Hippocampal formation (tissue), 2 donors: ENCODE measurements around the gene CADM2.

Experiments used
- DNase-seq, 2 donors: peaks; one replicate each; lab custom pipeline; 2025; lab: John Stamatoyannopoulos, UW

Gene CADM2

DNA sequence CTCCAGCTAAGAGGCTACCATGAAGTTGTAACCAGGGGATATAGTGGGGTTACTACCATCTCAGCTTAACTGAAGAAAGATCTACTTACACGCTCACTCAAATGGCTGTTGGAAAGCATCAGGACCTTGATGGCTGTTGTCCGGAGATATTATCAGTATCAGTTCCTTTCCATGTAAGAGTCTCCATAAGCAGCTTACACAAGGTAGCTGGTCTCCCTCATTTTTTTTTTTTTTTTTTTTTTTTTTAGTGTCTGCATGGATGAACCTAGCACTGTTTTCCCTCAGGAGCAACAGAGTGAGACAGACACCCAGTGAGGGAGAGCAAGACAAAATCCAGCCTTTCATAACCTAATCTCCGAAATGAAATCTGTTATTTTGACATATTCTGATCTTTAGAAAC, 230.9 kb downstream of the CADM2 start:
- DNase-seq = no peak

DNA sequence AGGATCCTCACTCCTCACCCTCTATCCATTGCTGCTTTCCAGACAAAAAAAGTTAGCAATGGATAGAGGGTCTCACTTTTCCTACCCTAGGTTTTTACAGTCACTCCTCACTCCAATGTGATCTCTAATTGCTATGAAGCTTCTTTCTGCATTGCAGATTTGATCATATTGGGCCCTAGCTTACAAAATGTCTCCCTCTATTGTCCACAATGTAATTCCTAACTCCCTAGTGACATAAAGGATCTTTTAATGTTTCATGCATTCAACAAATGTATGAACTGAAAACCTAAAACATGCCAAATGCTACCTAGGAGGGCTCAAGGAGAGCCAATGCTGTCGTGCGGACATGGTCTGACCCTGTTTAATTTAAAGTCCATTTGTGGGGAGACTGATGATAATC, 234.8 kb downstream of the CADM2 start:
- DNase-seq = no peak

- no peak for DNase-seq
These were observed 249.9 kb downstream of the CADM2 start for GRCh38 chr3:85208650-85209049.

DNA sequence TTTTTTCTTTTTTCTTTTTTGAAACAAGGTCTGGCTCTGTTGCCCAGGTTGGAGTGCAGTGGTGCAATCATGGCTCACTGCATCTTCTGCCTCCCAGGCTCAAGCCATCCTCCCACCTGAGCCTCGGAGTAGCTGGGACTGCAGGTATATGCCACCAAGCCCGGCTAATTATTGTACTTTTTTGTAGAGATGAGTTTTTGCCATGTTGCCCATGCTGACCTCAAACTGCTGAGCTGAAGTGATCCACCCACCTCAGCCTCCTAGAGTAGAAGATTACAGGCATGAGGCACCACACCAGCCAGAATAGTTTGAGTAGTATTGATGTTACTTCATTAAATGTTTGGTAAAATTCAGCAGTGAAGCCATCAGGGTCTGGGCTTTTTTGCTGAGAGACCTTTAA, 251.8 kb downstream of the CADM2 start:
- no peak for DNase-seq

DNA sequence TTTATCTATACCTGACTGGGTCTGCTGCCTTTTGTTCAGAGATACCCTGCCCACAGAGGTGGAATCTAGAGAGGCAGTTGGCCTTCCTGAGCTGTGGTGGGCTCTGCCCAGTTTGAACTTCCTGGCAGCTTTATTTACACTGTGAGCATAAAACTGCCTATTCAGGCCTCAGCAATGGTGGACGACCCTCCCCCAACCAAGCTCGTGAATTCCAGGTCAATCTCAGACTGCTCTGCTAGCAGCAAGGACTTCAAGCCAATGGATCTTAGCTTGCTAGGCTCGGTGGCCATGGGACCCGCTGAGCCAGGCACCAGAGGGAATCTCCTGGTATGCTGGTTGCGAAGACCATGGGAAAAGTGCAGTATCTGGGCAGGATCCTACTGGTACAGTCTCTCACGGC, 270.2 kb downstream of the CADM2 start:
- DNase-seq = no peak

GRCh38 chr3:85244091-85244490, 285.3 kb downstream of the CADM2 start:
- no peak for DNase-seq

- no peak for DNase-seq
These were observed 285.7 kb downstream of the CADM2 start for GRCh38 chr3:85244519-85244918.

- DNase-seq = no peak
These were observed 293.0 kb downstream of the CADM2 start for GRCh38 chr3:85251766-85252165.

GRCh38 chr3:85252686-85253085, 293.9 kb downstream of the CADM2 start:
- no peak for DNase-seq

DNA sequence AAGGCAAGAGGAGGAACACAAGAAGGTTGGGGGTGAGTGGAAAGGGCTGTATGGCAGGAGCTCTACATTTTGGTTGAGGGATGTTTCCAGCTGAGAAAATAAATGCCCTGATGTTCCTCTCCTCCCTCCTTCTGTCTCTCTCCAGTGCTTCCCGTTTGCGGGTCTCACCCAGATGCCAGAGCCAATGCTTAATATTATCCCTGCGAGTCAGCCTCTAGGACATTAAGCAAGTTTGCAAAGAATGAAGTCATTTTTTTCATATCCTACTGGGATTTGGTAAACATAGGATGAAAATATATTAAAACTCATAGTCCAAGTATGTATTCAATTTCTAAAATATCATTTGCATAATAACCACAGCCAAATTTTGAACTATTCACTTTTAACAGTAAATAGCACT, 295.9 kb downstream of the CADM2 start:
- no peak for DNase-seq

GRCh38 chr3:85255949-85256348, 297.2 kb downstream of the CADM2 start:
- peak in 1 of 2 donors; percentile 44 for DNase-seq

DNA sequence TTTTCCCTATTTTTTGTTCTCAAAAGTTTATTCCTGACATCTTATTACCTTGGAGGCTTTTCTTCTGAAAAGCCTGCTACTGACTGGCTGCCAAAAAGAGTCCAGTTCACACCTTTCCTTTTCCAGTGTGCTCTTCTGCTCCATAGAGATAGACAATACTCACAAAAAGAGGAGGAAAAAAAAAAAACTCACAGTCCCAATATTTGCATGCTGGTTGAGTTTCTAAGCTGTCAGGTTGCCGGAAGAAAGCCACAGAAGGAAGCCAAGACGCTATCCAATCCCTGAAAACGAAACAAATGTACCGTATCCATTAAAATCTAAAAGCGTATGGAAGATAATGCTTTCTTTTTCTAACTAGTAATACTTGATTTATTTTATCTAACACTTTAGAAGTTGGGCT, 299.5 kb downstream of the CADM2 start:
- DNase-seq = no peak

DNA sequence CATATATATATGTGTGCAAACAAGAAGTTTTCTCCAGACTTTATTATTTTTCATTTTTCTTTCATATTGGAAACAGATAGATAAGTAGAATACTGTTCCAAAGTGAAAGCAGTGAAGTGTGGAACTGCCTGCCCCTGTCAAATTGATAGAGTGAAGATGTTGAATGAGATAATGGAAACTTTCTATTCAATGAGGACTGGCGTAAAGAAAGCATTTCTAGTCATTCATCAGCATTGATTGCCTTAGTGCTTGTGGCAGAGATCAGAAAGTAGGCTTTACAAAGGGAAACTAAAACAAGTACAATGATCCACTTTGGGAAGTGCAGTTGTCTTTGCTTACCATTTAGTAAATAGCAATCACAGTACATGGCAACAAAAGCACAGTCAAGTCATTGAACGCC, 300.0 kb downstream of the CADM2 start:
- no peak for DNase-seq

DNA sequence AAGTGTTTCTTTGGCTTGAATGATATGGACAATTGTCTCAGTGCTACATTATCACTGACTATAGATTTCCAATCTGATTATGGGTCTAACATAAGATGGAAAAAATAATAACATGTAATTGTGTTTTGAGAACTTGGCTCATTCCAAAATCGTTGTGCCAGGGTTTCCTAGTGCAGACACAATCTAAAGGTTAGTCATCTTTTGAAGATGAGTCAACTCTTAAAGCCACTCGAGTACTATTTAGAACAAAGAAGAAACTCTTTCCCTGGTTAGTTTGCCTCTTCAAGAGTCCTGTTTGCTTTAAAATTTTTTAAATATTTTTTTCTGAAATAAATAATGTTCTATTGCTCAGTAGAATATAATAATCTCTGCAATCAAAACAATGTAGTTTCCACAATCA, 301.0 kb downstream of the CADM2 start:
- no peak for DNase-seq

- DNase-seq = no peak
These were observed 305.6 kb downstream of the CADM2 start for GRCh38 chr3:85264381-85264780.

DNA sequence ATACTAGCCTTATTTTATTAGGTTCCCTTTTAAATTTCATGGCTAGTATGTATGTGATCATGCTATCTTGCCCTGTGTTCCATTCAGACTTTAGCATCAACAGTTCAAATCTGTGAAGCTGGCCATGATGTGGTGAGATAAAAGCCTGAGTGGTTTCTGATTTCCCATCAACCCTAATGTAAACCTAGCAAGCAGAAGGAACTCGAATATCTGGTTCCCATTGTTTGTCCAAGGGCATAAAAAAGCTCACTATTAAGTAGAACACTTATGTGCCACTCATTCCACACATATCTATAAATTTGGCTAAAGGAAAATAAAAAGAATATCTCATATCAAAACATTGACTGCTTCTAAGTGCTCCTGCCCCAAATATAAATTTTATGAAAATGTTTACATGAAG, 311.7 kb downstream of the CADM2 start:
- no peak for DNase-seq

DNA sequence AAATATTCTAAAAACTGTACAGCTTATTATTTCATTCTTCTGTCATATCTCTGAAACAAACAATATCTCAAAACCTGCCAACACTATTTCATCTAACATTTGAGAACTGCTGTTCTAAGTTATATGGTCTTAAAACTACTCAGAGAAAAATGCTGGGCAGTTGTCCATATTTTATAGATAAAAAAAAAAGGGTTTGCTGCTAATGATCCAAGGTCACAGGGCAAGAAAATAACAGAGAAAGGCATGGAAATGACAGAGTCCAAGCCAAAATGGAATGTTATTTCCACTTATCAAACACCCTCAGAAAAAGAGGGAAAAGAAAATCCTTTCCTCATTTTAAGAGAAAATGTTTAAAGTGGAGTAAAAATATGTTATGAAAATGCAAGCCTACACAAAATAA, 313.1 kb downstream of the CADM2 start:
- DNase-seq = no peak

DNA sequence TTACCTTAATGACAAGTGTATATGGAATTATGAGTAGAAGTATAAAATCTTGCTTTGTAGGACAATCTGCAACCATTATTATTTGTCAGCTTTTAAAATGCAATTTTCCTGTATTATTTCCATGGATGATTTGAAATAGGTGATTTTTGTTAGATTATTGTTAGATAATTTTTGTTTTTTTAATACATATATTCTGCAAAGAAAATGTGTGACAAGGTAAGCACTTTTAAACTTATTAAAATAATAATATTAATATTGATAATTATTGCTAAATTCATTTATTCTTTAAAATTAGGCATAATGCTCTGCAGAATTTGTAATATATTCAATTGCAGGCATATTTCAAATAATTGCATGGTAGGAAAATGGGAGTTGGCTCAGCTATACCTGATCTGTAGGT, 329.5 kb downstream of the CADM2 start:
- no peak for DNase-seq

GRCh38 chr3:85297291-85297690, 338.5 kb downstream of the CADM2 start:
- no peak for DNase-seq

- DNase-seq = no peak
These were observed 339.2 kb downstream of the CADM2 start for GRCh38 chr3:85298032-85298431.

GRCh38 chr3:85303156-85303555, 344.4 kb downstream of the CADM2 start:
- peak in 1 of 2 donors; percentile 68 for DNase-seq

DNA sequence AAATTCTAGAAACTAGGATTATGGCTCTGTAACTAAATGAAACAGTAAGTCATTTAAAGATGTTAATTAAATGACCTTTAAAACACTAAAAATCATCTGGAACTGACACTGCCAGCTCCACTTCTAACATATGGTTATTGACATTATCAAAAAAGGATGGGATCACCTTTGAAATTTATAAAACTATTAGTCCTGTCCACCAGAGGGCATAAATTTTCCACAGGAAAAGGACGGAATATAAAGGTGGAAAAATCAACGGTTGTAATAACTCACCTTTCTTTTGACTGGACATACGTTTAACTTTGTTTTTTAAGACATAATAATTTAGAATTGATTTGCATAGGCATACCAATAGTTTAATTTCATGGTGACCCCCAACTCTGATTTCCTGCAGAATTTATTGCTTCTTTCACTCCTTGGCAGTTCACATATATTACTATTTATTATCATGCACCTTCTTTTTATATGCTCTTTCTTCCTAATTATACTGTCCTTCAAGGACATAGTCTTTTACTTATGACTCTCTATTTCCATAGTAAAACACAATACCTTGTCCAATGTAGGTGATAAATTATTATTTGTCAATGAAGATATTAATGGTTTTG, 345.7 kb downstream of the CADM2 start:
- DNase-seq = no peak

DNA sequence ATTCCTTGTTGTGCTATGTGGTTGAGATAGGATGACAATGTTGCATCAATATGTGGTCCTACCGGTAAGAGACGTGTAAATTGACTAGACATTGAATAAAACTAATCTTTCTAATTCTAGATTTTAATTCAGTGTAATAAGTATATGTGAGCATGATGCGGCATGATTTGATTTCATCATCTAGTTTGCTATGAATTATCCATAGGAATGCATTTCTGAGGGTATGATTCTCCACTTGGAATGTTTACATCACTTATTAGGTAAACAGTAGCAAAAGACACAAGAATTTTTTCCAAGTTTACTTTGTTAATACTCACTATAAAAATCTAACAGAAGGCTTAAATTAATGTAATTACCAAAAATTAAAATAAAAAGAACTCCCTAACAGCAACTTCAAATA, 353.5 kb downstream of the CADM2 start:
- DNase-seq = no peak

- DNase-seq = no peak
These were observed 354.6 kb downstream of the CADM2 start for GRCh38 chr3:85313380-85313779.

DNA sequence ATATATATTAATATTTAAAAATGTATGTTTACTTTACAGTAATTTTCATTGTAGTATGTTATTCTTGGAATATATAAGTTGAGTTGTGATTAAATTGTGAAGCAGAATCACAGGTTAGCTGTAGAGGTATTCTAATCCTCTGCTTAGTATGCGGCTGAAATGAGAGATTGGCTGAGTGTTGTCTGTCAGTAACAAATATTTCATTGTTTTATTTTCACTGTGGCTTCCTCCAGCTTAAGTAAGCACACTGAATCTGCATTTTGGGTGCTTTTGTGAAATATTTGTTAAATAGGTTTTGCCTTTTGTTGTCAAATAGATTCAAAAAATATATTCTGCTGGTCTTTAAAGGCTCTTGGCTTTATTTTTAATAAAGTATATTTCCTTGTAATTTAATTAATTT, 357.5 kb downstream of the CADM2 start:
- no peak for DNase-seq
